Calu3 (cell line): ENCODE data around the gene SETD2. TPM values are rescaled to one million over a fixed set of nuclear protein-coding genes. Genes with fewer than 3 reads are reported as not detected.

Source experiments
- BruUV-seq: library from RNA; stranded (reverse); fragments of 400-500 nt; replicated peaks from 2 replicates; lab custom pipeline; 2021; lab: Mats Ljungman, UMichigan
- CTCF ChIA-PET: fragments of 300-600 bp; sonication (Branson Sonifier 250); formaldehyde crosslinking; loops from one replicate; lab custom pipeline; 2022; ENCODE audit warnings: antibody characterized with exemption; lab: Charles Lee
- DNase-seq: peaks from one replicate; pipeline ENCODE4 v3.0.0; 2022
- H3K27ac Mint-ChIP-seq: one replicate; pipeline ENCODE4 v1.8.0; 2022; ENCODE audit warnings: mixed read lengths; ENCODE audit not compliant: unreplicated experiment
- H3K27me3 Mint-ChIP-seq: one replicate; pipeline ENCODE4 v1.8.0; 2022; ENCODE audit warnings: mixed read lengths; ENCODE audit not compliant: unreplicated experiment
- H3K36me3 Mint-ChIP-seq: one replicate; pipeline ENCODE4 v1.8.0; 2022; ENCODE audit warnings: mild to moderate bottlenecking, moderate library complexity, mixed read lengths; ENCODE audit not compliant: insufficient read depth, unreplicated experiment
- H3K4me1 Mint-ChIP-seq: one replicate; pipeline ENCODE4 v1.8.0; 2022; ENCODE audit warnings: mild to moderate bottlenecking, low read depth, mixed read lengths; ENCODE audit not compliant: unreplicated experiment
- H3K4me3 Mint-ChIP-seq: one replicate; pipeline ENCODE4 v1.8.0; 2022; ENCODE audit warnings: mild to moderate bottlenecking, low read depth, moderate library complexity, mixed read lengths; ENCODE audit not compliant: unreplicated experiment
- H3K9me3 Mint-ChIP-seq: one replicate; pipeline ENCODE4 v1.8.0; 2022; ENCODE audit warnings: low read depth, mixed read lengths; ENCODE audit not compliant: unreplicated experiment
- intact Hi-C: fragments of 100-400 bp; cut with micrococcal nuclease; formaldehyde crosslinking; loops from one replicate; pipeline ENCODE4 v1.10.0; 2022; ENCODE audit not compliant: unreplicated experiment
- total RNA-seq: library from RNA; stranded (reverse); gene quantifications from 2 replicates; pipeline ENCODE4 v1.2.3, GENCODE V29; 2022
- TF ChIP-seq, protein P1 (sequence below): fragments of 200-600 bp; IDR thresholded peaks from one replicate; pipeline ENCODE4 v1.8.0; 2022; ENCODE audit warnings: antibody characterized with exemption; ENCODE audit not compliant: unreplicated experiment

The SETD2 gene
- total RNA-seq, 1 experiment from 2014 or later: 39.2 TPM

DNA sequence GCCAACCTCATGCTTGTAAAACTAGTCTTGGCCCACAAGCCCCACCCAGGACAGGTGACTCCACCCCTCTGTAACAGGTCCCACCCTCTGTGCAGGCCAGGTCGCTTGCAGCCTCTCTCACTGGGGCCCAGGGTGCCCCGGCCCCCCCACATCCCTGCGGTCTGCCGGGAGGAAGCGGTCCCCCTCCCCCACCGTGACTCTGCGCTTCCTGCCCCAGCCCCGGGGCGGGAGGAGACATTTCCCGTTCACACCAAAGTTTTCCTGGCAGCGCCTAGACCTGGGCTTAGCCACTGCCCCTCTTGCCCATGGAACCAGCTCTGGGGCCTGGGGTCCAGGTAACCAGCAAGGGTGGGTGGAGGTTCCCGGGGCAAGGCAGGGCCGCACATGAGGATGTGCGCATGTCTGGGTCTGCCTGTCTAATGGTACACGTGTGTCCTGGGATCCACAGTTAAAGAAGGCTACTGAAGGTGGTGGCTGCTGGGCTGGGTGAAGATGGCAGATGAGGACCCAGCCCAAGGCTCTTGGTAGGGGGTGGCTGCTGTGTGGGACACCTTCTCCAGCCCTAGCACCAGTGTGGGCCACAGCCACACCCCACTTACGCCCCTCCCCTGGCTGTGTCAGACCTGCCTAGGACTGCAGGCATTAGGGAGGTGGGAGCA lies 176.0 kb downstream of the SETD2 start:
- no peak overlapping the region for H3K27ac Mint-ChIP-seq
- CTCF ChIA-PET: interaction anchor here (1.4 kb wide), 1 partner anchor 57 kb away, joined by 3 read pairs; no protein-coding TSS in a partner anchor
- no TSS peak for BruUV-seq
- H3K4me1 Mint-ChIP-seq: peaks cover 23% of the 10 kb centered on the region
- TF ChIP-seq, protein P1, sequence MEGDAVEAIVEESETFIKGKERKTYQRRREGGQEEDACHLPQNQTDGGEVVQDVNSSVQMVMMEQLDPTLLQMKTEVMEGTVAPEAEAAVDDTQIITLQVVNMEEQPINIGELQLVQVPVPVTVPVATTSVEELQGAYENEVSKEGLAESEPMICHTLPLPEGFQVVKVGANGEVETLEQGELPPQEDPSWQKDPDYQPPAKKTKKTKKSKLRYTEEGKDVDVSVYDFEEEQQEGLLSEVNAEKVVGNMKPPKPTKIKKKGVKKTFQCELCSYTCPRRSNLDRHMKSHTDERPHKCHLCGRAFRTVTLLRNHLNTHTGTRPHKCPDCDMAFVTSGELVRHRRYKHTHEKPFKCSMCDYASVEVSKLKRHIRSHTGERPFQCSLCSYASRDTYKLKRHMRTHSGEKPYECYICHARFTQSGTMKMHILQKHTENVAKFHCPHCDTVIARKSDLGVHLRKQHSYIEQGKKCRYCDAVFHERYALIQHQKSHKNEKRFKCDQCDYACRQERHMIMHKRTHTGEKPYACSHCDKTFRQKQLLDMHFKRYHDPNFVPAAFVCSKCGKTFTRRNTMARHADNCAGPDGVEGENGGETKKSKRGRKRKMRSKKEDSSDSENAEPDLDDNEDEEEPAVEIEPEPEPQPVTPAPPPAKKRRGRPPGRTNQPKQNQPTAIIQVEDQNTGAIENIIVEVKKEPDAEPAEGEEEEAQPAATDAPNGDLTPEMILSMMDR: no peak
- no peaks in the 10 kb centered on the region for H3K27me3 Mint-ChIP-seq
- peaks cover 37% of the 10 kb centered on the region for H3K36me3 Mint-ChIP-seq
- no peaks in the 10 kb centered on the region for H3K9me3 Mint-ChIP-seq
- DNase-seq: no peak
- intact Hi-C loops: no loop called here
- H3K4me3 Mint-ChIP-seq: no peak overlapping the region

DNA sequence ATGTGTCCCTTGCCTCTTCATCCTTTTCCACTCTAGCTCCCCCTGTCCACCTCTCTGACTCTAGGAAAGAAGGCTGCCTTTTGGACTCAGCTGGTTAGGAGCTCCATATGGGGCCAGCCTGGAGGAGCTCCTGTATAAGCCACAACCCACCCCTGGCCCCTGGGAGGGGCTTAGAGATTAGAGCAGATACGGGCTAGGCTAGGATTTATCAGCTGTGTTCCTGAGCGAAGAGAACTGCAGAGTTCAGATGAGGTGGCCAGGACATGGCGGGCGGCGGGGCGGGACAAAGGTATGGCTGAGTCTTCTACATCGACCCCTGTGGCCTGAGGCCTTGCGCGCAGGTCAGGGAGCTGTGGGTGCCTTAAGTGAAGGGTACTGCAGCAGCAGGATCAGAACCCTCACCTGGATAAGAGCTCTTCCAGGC lies 176.6 kb downstream of the SETD2 start:
- TF ChIP-seq, protein P1: no peak
- BruUV-seq: no TSS peak
- Mint-ChIP-seq H3K27ac (no peak overlapping the region), H3K27me3 (no peaks in the 10 kb centered on the region), H3K4me3 (no peak overlapping the region), H3K4me1 (peaks cover 29% of the 10 kb centered on the region), H3K36me3 (peaks cover 37% of the 10 kb centered on the region), H3K9me3 (no peaks in the 10 kb centered on the region)
- DNase-seq: no peak
- intact Hi-C loops: no loop called here
- CTCF ChIA-PET: interaction anchor here (1.4 kb wide), 1 partner anchor 56 kb away, joined by 3 read pairs; no protein-coding TSS in a partner anchor

DNA sequence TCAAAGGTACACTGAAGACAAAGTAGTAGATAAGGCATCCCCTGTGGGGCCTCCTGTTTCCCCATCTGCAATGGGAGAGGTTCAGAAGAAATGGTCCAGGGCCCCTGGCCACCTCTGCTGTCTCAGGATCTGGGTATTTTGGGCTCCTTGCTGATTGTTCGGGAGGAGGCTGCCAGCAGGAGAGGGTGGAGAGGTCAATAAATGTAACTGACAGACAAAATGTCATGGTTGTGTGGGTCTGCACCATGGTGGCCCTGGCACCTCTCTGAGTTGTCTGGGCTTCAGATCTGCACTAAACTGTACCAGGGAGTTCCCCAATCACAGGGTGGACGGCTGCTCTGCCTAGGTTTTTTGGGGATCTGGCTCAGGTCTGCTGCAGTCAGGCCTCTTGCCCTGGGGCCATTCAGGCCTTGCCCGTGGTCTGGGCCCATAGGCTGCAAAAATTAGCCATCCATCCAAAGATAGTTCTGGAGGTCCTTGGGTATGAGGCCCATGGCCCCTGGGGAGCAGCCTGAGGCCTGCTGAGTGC lies 177.1 kb downstream of the SETD2 start:
- peaks cover 32% of the 10 kb centered on the region for H3K4me1 Mint-ChIP-seq
- intact Hi-C loops: no loop called here
- no peak overlapping the region for H3K4me3 Mint-ChIP-seq
- peaks cover 32% of the 10 kb centered on the region for H3K36me3 Mint-ChIP-seq
- CTCF ChIA-PET: interaction anchor here (1.4 kb wide), 1 partner anchor 56 kb away, joined by 3 read pairs; no protein-coding TSS in a partner anchor
- no TSS peak for BruUV-seq
- TF ChIP-seq, protein P1: no peak
- H3K27me3 Mint-ChIP-seq: no peaks in the 10 kb centered on the region
- DNase-seq: no peak
- H3K9me3 Mint-ChIP-seq: no peaks in the 10 kb centered on the region
- H3K27ac Mint-ChIP-seq: no peak overlapping the region

DNA sequence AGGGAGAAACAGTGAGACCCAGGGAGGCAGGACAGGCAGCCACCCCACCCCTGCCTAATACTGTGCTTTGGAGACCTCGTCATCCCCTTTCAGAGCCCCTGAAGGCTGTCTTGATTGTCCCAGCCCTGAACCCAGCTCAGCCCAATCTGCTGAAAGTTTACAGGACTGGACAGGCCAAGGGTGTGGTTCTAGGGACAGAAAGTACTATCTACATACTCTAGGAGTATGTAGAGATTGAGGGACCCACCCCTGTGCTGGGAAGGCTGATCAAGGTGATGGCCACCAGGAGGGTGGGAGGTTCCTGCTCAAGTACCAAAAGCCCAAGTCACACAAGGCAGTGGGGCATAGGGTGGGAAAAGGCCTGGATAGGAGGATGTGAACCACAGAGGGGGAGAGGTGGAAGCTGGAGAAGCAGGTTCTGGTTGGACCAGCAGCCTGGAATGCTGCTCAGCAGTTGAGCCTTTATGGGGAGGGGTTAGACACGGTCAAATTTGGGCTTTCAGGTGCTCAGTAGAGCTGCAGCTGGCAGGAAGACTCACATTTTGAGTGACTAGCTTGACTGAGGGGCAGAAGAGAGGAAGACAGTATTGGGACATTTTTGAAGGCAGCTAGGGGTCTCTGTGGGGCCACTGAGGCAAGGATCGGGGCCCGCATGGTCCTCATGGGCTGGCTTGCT lies 177.7 kb downstream of the SETD2 start:
- H3K36me3 Mint-ChIP-seq: peaks cover 30% of the 10 kb centered on the region
- H3K9me3 Mint-ChIP-seq: no peaks in the 10 kb centered on the region
- no TSS peak for BruUV-seq
- DNase-seq: no peak
- intact Hi-C loops: no loop called here
- CTCF ChIA-PET: no interaction called here
- H3K4me1 Mint-ChIP-seq: peaks cover 32% of the 10 kb centered on the region
- H3K27me3 Mint-ChIP-seq: no peaks in the 10 kb centered on the region
- TF ChIP-seq, protein P1: no peak
- H3K4me3 Mint-ChIP-seq: no peak overlapping the region
- H3K27ac Mint-ChIP-seq: no peak overlapping the region
